ENCODE results near the gene PWWP2B. TPM values are rescaled to one million over a fixed set of nuclear protein-coding genes. Genes with fewer than 3 reads are reported as not detected.

Gene PWWP2B
- total and polyA plus RNA-seq, 2 of the 8 experiments (the other 6 are each of a cell fraction or from before 2014, with no cell fraction given), result 5.3 to 10.8 TPM

DNA sequence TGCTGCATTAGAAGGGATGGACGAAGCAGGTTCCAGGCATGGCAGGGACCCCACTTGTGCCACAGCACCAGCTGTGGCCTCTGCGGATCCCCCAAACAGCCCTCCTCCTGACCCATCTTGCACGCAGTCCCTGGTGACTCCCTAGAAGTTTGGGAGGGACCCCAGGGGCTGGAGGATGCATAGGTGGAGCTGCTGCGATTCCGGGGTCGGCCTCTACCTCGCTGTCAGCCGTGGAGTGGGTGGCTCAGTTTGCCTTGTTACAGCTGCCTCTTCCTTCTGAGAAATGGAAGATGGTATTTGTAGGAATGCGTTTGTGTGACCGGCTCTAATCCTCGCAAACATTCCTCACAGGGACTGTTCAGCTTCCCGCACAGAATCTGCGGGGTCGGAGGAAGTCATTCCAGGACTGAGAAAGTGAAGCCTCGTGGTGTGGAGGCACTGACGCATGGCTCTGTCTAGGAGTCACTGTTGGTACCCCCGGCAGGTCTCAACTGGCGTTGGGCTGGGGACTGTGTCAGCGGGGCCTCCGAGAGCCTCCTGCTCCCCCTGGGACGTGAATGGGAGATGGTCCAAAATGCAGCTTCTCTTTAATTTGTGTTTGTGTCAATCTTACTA, 17.5 kb downstream of the PWWP2B start:
- ChIA-PET POLR2A (ENCODE audit: partially characterized antibody) (interaction anchor here (1.0 to 1.4 kb wide), 2 partner anchors 11 to 13 kb away, joined by 3 to 5 read pairs; no protein-coding TSS in a partner anchor), CTCF (ENCODE audit: partially characterized antibody) (interaction anchor here (0.8 to 3.5 kb wide), 3 partner anchors 10 to 54 kb away, joined by 3 to 16 read pairs (median 5); no protein-coding TSS in a partner anchor)
- no peak for FAIRE-seq
- no peak overlapping the region for H2AFZ ChIP-seq (ENCODE audit: low read length)
- peak overlapping the region; percentile 60; the same call in 1 of the 2 replicates for H2BK5ac ChIP-seq (ENCODE audit: low read depth, low read length)
- no peak overlapping the region for H2BK120ac ChIP-seq (replicated peaks; ENCODE audit: low read depth, low read length)
- no peak overlapping the region for H2BK20ac ChIP-seq (ENCODE audit: low read length)
- H3K18ac ChIP-seq (ENCODE audit: extremely low read depth, low read length), result no peak overlapping the region
- no peak overlapping the region for H3K9ac ChIP-seq (replicated peaks in 1 of 4; ENCODE audit: extremely low read depth in 1 of 4, low read depth in 3 of 4, low read length in 3 of 4)
- no peak overlapping the region; the same call in 1 of the 2 replicates for H4K8ac ChIP-seq (ENCODE audit: extremely low read depth, insufficient read depth, low read length)
- H3K27ac ChIP-seq (ENCODE audit: low read depth, low read length), result no peak overlapping the region
- H3K79me2 ChIP-seq (ENCODE audit: control insufficient read depth in 1 of 2, insufficient read depth in 2 of 2, low read length in 2 of 2), result peaks cover 0 to 4% of the 10 kb centered on the region in 2 experiments; a peak in 1 of 4 replicates
- H3K23me2 ChIP-seq (ENCODE audit: low read depth, low read length), result peaks cover 11% of the 10 kb centered on the region; the same call in 1 of the 2 replicates
- H3K9me3 ChIP-seq (ENCODE audit: insufficient read depth in 2 of 2, low read depth in 1 of 2, low read length in 1 of 2), result no peaks in the 10 kb centered on the region
- 0 out of 2 replicates have a peak overlapping the region, but pooled peaks have one; percentile 5 for H2BK12ac ChIP-seq (ENCODE audit: low read depth, low read length)
- no peak overlapping the region for H3K4ac ChIP-seq (replicated peaks; ENCODE audit: insufficient read length, low read depth, low read length)
- WGBS, 2 experiments (ENCODE audit: extremely low coverage in 1 of 2, insufficient coverage in 1 of 2, insufficient read length in 1 of 2, insufficient replicate concordance in 2 of 2, low coverage in 1 of 2, low lambda C conversion rate in 2 of 2, missing lambda C conversion rate in 1 of 2), result 92% methylated on average over 21 of the region's 21 CpGs; no CpG with 5 or more reads in 1 of the 2 experiments
- no peak overlapping the region for H3K14ac ChIP-seq (ENCODE audit: insufficient read length)
- H4K20me1 ChIP-seq (replicated peaks in 1 of 2; ENCODE audit: control insufficient read depth in 1 of 2, insufficient read depth in 2 of 2, low read length in 2 of 2), result peaks cover 0 to 6% of the 10 kb centered on the region in 2 experiments
- H3K4me2 ChIP-seq (ENCODE audit: insufficient read depth in 1 of 2, low read depth in 2 of 2, low read length in 2 of 2), result no peak overlapping the region
- H3K27me3 ChIP-seq (replicated peaks in 1 of 4; ENCODE audit: control insufficient read depth in 3 of 4, extremely low read depth in 1 of 4, insufficient read depth in 3 of 4, low read length in 3 of 4), result 0 out of 7 replicates have a peak, but pooled peaks cover 0 to 2% (median 0%) of the 10 kb centered on the region in 4 experiments
- no peaks in the 10 kb centered on the region for H3K36me3 ChIP-seq (ENCODE audit: control insufficient read depth in 2 of 4, insufficient read depth in 4 of 4, low read length in 3 of 4)
- H2BK15ac ChIP-seq (ENCODE audit: low read length), result no peak overlapping the region
- H3K4me1 ChIP-seq (replicated peaks in 1 of 4; ENCODE audit: control insufficient read depth in 3 of 4, insufficient read depth in 4 of 4, low read length in 3 of 4), result peaks cover 9 to 42% (median 26%) of the 10 kb centered on the region in 4 experiments
- H3K4me3 ChIP-seq (ENCODE audit: extremely low read depth in 1 of 4, insufficient read depth in 2 of 4, low read depth in 3 of 4, low read length in 4 of 4), result no peak overlapping the region
- no peak overlapping the region for H4K91ac ChIP-seq (replicated peaks; ENCODE audit: insufficient read length, low read length)
- peaks cover 6% of the 10 kb centered on the region for H3K79me1 ChIP-seq (ENCODE audit: low read depth, low read length)
- no peak for DNase-seq (ENCODE audit: low read depth in 1 of 2, low spot score in 2 of 2)
- no peak overlapping the region for H4K5ac ChIP-seq (ENCODE audit: insufficient read length, low read depth, low read length)
- H2AK5ac ChIP-seq (ENCODE audit: low read depth, low read length), result peak overlapping the region; percentile 58
- H3K56ac ChIP-seq (replicated peaks; ENCODE audit: insufficient read length, low read depth, low read length), result no peak overlapping the region
- H3K23ac ChIP-seq (ENCODE audit: insufficient read length), result no peak overlapping the region
- TF ChIP-seq SP4 (IDR thresholded peaks at IDR 0.05; ENCODE audit: low read length), result no peak
- TF ChIP-seq EGR1 (IDR thresholded peaks at IDR 0.05; ENCODE audit: borderline replicate concordance, low read depth, low read length), result no peak
- TF ChIP-seq, protein P1, sequence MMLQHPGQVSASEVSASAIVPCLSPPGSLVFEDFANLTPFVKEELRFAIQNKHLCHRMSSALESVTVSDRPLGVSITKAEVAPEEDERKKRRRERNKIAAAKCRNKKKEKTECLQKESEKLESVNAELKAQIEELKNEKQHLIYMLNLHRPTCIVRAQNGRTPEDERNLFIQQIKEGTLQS (IDR thresholded peaks at IDR 0.05; ENCODE audit: insufficient read depth, low read depth, low read length), result no peak
- no peak for TF ChIP-seq CREB1 (IDR thresholded peaks at IDR 0.05)

Measured in H1 (cell line).